GM23338 (cell line): ENCODE results near the gene RNASET2. TPM values are rescaled to one million over a fixed set of nuclear protein-coding genes. Genes with fewer than 3 reads are reported as not detected.

Experiments used
- ATAC-seq: fragments of 200-7000 bp; cut with Tn5 transposase; 3 replicates; pipeline ENCODE4 v1.9.1; 2020
- DNase-seq: peaks from one replicate; pipeline ENCODE4 v3.0.0-alpha.2; 2015; ENCODE audit warnings: low spot score
- H2AFZ ChIP-seq: fragments of 200-600 bp; sonication (generic); 2 replicates; pipeline ENCODE4 v1.8.0; 2016; ENCODE audit warnings: antibody characterized with exemption, mild to moderate bottlenecking, moderate library complexity
- H3F3A ChIP-seq: fragments of 200-600 bp; sonication (generic); replicated peaks from 2 replicates; pipeline ENCODE4 v1.8.0; 2017; ENCODE audit warnings: antibody characterized with exemption, mixed run types, low read depth
- H3K27ac ChIP-seq: fragments of 200-600 bp; sonication (generic); 2 replicates; pipeline ENCODE4 v1.6.1; 2016; ENCODE audit warnings: low read depth
- H3K27me3 ChIP-seq: fragments of 200-600 bp; sonication (generic); 2 replicates; pipeline ENCODE4 v1.8.0; 2016; ENCODE audit warnings: mild to moderate bottlenecking, mixed run types, moderate library complexity; ENCODE audit not compliant: insufficient read depth
- H3K36me3 ChIP-seq: fragments of 200-600 bp; sonication (generic); 2 replicates; pipeline ENCODE4 v1.8.0; 2016; ENCODE audit warnings: mild to moderate bottlenecking; ENCODE audit not compliant: insufficient read depth
- H3K4me1 ChIP-seq: fragments of 200-600 bp; sonication (generic); 2 replicates; pipeline ENCODE4 v1.8.0; 2016; ENCODE audit warnings: mild to moderate bottlenecking, moderate library complexity; ENCODE audit not compliant: insufficient read depth
- H3K4me2 ChIP-seq: fragments of 200-600 bp; sonication (generic); 2 replicates; pipeline ENCODE4 v1.7.1; 2017; ENCODE audit warnings: mixed run types
- H3K4me3 ChIP-seq: fragments of 200-600 bp; sonication (generic); 2 replicates; pipeline ENCODE4 v1.6.1; 2016; ENCODE audit warnings: mixed run types
- H3K79me2 ChIP-seq: fragments of 200-600 bp; sonication (generic); replicated peaks from 2 replicates; pipeline ENCODE4 v1.8.0; 2017; ENCODE audit warnings: mild to moderate bottlenecking; ENCODE audit not compliant: insufficient read depth
- H3K9me2 ChIP-seq: fragments of 200-600 bp; sonication (generic); 2 replicates; pipeline ENCODE4 v1.8.0; 2017; ENCODE audit not compliant: insufficient read depth
- H4K20me1 ChIP-seq: fragments of 200-600 bp; sonication (generic); replicated peaks from 2 replicates; pipeline ENCODE4 v1.8.0; 2017; ENCODE audit warnings: mild to moderate bottlenecking; ENCODE audit not compliant: insufficient read depth
- H3K27ac Mint-ChIP-seq: 2 replicates; pipeline ENCODE4 v1.8.0; 2020; ENCODE audit warnings: inconsistent platforms, mild to moderate bottlenecking, moderate library complexity, mixed read lengths
- H3K27me3 Mint-ChIP-seq: 3 replicates; pipeline ENCODE4 v1.8.0; 2022; ENCODE audit warnings: low read depth, mild to moderate bottlenecking, moderate library complexity, mixed read lengths, inconsistent platforms; ENCODE audit not compliant: insufficient read depth, poor library complexity
- H3K36me3 Mint-ChIP-seq: 3 replicates; pipeline ENCODE4 v1.8.0; 2021; ENCODE audit warnings: low read depth, mild to moderate bottlenecking, inconsistent platforms, moderate library complexity, mixed read lengths
- H3K4me1 Mint-ChIP-seq: 3 replicates; pipeline ENCODE4 v1.8.0; 2020; ENCODE audit warnings: mild to moderate bottlenecking, inconsistent platforms, mixed read lengths
- H3K4me3 Mint-ChIP-seq: 3 replicates; pipeline ENCODE4 v1.8.0; 2021; ENCODE audit warnings: moderate library complexity, mild to moderate bottlenecking, inconsistent platforms, mixed read lengths
- H3K9me3 Mint-ChIP-seq: 3 replicates; pipeline ENCODE4 v1.8.0; 2020; ENCODE audit warnings: moderate library complexity, mild to moderate bottlenecking, inconsistent platforms, mixed read lengths
- EZH2phosphoT487 ChIP-seq: fragments of 200-600 bp; sonication (generic); IDR thresholded peaks from one replicate; pipeline ENCODE4 v1.8.1; 2018; ENCODE audit warnings: antibody characterized with exemption; ENCODE audit not compliant: unreplicated experiment
- JUNB ChIP-seq: IDR thresholded peaks from one replicate; pipeline ENCODE4 v1.6.1; 2016; ENCODE audit warnings: antibody characterized with exemption; ENCODE audit not compliant: unreplicated experiment
- NANOG ChIP-seq: IDR thresholded peaks from 2 replicates; pipeline ENCODE4 v1.6.1; 2016; ENCODE audit warnings: antibody characterized with exemption, borderline replicate concordance
- POLR2AphosphoS5 ChIP-seq: IDR thresholded peaks from 2 replicates; pipeline ENCODE4 v1.6.1; 2016; ENCODE audit warnings: antibody characterized with exemption, low read depth
- STAT1 ChIP-seq: IDR thresholded peaks from one replicate; pipeline ENCODE4 v1.6.1; 2016; ENCODE audit warnings: antibody characterized with exemption; ENCODE audit not compliant: unreplicated experiment
- ZNF114 ChIP-seq: fragments of 250-450 bp; sonication (Bioruptor Pico); IDR thresholded peaks from 2 replicates; pipeline ENCODE4 v1.5.0; 2020; ENCODE audit warnings: mild to moderate bottlenecking, moderate library complexity
- ZNF331 ChIP-seq: fragments of 250-450 bp; sonication (Bioruptor Pico); IDR thresholded peaks from 2 replicates; pipeline ENCODE4 v1.5.0; 2020; ENCODE audit warnings: low read depth, mild to moderate bottlenecking, moderate library complexity
- polyA plus RNA-seq: library from polyadenylated mRNA; unstranded; fragments of >200 nt; fragmentation: Nextera tagmentation; extraction: Ambion mirVana; gene quantifications from 2 replicates; pipeline ENCODE4 v1.2.1, GENCODE V29; 2016
- total RNA-seq: library from RNA; depleted of rRNA; stranded (reverse); fragments of >200 nt; shearing (Covaris generic); gene quantifications from 2 replicates; pipeline ENCODE4 v1.2.3, GENCODE V29; 2014
- TF ChIP-seq, protein P1 (sequence below): IDR thresholded peaks from 2 replicates; pipeline ENCODE4 v1.6.1; 2016; ENCODE audit warnings: antibody characterized with exemption
- TF ChIP-seq, protein P2 (sequence below): IDR thresholded peaks from one replicate; pipeline ENCODE4 v1.6.1; 2018; ENCODE audit warnings: antibody characterized with exemption; ENCODE audit not compliant: unreplicated experiment
- TF ChIP-seq, protein P3 (sequence below), 2 experiments: fragments of 200-600 bp in 1 of 2; sonication (generic) in 1 of 2; conservative IDR thresholded peaks; 2 replicates each; pipeline versions ENCODE4 v1.5.1 to v1.6.1; 2016 to 2017; ENCODE audit warnings: antibody characterized with exemption in 2 of 2, low read depth in 2 of 2, mild to moderate bottlenecking in 2 of 2, moderate library complexity in 1 of 2

RNASET2 gene
- total and polyA plus RNA-seq, 2 experiments from 2014 or later, result 40.5 to 62.8 TPM

DNA sequence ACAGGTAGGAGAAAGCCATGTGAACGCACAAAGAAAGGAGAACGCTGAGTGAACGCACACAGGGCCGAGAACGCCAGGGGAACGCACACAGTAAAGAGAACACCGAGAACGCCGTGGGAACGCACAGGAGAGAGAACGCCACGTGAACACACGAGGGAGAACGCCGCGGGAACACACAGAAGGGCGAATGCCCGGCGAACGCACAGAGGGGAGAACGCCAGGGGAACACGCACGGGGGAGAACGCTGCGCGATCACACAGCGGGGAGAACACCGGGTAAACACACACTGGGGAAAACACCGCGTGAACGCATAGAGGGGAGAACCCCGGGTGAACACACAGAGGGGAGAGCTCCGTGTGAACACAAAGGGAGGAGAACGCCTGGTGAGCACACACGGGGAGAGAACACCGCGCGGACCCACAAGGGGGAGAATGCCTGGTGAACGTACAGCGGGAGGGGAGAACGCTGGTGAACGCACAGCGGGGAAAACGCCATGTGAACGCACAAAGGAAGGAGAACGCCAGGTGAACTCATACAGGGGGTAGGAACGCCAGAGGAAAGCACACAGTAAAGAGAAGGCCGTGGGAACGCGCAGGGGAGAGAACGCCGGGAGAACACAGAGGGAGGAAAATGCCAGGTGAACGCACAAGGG lies 55.3 kb downstream of the RNASET2 start:
- peaks cover 24% of the 10 kb centered on the region for H3K27me3 Mint-ChIP-seq
- peak overlapping the region; percentile 40 for H3K27ac Mint-ChIP-seq
- DNase-seq, result no peak
- H3K36me3 ChIP-seq, result no peaks in the 10 kb centered on the region
- ATAC-seq, result no peak
- no peaks in the 10 kb centered on the region for H3K79me2 ChIP-seq
- no peak for TF ChIP-seq EZH2phosphoT487
- TF ChIP-seq NANOG, result no peak
- TF ChIP-seq, protein P1, sequence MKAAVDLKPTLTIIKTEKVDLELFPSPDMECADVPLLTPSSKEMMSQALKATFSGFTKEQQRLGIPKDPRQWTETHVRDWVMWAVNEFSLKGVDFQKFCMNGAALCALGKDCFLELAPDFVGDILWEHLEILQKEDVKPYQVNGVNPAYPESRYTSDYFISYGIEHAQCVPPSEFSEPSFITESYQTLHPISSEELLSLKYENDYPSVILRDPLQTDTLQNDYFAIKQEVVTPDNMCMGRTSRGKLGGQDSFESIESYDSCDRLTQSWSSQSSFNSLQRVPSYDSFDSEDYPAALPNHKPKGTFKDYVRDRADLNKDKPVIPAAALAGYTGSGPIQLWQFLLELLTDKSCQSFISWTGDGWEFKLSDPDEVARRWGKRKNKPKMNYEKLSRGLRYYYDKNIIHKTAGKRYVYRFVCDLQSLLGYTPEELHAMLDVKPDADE, result no peak
- no peak for TF ChIP-seq ZNF331 (CRISPR knock-in tag)
- TF ChIP-seq, protein P2, sequence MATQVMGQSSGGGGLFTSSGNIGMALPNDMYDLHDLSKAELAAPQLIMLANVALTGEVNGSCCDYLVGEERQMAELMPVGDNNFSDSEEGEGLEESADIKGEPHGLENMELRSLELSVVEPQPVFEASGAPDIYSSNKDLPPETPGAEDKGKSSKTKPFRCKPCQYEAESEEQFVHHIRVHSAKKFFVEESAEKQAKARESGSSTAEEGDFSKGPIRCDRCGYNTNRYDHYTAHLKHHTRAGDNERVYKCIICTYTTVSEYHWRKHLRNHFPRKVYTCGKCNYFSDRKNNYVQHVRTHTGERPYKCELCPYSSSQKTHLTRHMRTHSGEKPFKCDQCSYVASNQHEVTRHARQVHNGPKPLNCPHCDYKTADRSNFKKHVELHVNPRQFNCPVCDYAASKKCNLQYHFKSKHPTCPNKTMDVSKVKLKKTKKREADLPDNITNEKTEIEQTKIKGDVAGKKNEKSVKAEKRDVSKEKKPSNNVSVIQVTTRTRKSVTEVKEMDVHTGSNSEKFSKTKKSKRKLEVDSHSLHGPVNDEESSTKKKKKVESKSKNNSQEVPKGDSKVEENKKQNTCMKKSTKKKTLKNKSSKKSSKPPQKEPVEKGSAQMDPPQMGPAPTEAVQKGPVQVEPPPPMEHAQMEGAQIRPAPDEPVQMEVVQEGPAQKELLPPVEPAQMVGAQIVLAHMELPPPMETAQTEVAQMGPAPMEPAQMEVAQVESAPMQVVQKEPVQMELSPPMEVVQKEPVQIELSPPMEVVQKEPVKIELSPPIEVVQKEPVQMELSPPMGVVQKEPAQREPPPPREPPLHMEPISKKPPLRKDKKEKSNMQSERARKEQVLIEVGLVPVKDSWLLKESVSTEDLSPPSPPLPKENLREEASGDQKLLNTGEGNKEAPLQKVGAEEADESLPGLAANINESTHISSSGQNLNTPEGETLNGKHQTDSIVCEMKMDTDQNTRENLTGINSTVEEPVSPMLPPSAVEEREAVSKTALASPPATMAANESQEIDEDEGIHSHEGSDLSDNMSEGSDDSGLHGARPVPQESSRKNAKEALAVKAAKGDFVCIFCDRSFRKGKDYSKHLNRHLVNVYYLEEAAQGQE, result no peak
- TF ChIP-seq, protein P3, sequence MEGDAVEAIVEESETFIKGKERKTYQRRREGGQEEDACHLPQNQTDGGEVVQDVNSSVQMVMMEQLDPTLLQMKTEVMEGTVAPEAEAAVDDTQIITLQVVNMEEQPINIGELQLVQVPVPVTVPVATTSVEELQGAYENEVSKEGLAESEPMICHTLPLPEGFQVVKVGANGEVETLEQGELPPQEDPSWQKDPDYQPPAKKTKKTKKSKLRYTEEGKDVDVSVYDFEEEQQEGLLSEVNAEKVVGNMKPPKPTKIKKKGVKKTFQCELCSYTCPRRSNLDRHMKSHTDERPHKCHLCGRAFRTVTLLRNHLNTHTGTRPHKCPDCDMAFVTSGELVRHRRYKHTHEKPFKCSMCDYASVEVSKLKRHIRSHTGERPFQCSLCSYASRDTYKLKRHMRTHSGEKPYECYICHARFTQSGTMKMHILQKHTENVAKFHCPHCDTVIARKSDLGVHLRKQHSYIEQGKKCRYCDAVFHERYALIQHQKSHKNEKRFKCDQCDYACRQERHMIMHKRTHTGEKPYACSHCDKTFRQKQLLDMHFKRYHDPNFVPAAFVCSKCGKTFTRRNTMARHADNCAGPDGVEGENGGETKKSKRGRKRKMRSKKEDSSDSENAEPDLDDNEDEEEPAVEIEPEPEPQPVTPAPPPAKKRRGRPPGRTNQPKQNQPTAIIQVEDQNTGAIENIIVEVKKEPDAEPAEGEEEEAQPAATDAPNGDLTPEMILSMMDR (conservative IDR thresholded peaks at IDR 0.05; ENCODE audit: low read depth in 2 of 2), result no peak
- TF ChIP-seq STAT1, result no peak
- no peak for TF ChIP-seq POLR2AphosphoS5
- TF ChIP-seq JUNB, result no peak
- TF ChIP-seq ZNF114 (CRISPR knock-in tag), result no peak
- H3K9me3 Mint-ChIP-seq, result peaks cover 7% of the 10 kb centered on the region
- H3K4me1 Mint-ChIP-seq, result peaks cover 21% of the 10 kb centered on the region
- H3K27me3 ChIP-seq, result no peaks in the 10 kb centered on the region
- H3K4me1 ChIP-seq, result 0 out of 2 replicates have a peak, but pooled peaks cover 2% of the 10 kb centered on the region
- no peak overlapping the region for H3K4me3 ChIP-seq
- H3K36me3 Mint-ChIP-seq, result peaks cover 9% of the 10 kb centered on the region; the same call in 1 of the 3 replicates
- no peak overlapping the region for H3K4me2 ChIP-seq
- no peaks in the 10 kb centered on the region for H3K9me2 ChIP-seq
- no peak overlapping the region for H3K4me3 Mint-ChIP-seq
- no peaks in the 10 kb centered on the region for H4K20me1 ChIP-seq
- no peaks in the 10 kb centered on the region for H3F3A ChIP-seq
- no peak overlapping the region for H3K27ac ChIP-seq
- no peak overlapping the region for H2AFZ ChIP-seq
